GM19099 (cell line): Measurements from ENCODE around the gene NDNF.

Experiments
- POLR2A ChIP-seq: IDR thresholded peaks from 3 replicates; pipeline ENCODE4 v1.6.1; 2011; ENCODE audit warnings: low read depth; ENCODE audit not compliant: insufficient read length; ENCODE audit errors: extremely low read depth

Gene NDNF

GRCh38 chr4:121072224-121073003 lies at the start of gene NDNF:
Gene NDNF (minus strand): TSS chr4:121072535. CDS start chr4:121045837, 26,698 bp downstream.
- TF ChIP-seq POLR2A = no peak

GRCh38 chr4:121119715-121120114 lies 47.4 kb upstream of the NDNF start:
- TF ChIP-seq POLR2A = no peak

- no peak for TF ChIP-seq POLR2A
Measured at GRCh38 chr4:121118344-121118743, 46.0 kb upstream of the NDNF start.

- no peak for TF ChIP-seq POLR2A
Measured at GRCh38 chr4:121114756-121115155, 42.4 kb upstream of the NDNF start.

- no peak for TF ChIP-seq POLR2A
Measured at GRCh38 chr4:121112530-121112929, 40.2 kb upstream of the NDNF start.

- no peak for TF ChIP-seq POLR2A
Measured at GRCh38 chr4:121108557-121108956, 36.2 kb upstream of the NDNF start.

- no peak for TF ChIP-seq POLR2A
Measured at GRCh38 chr4:121107507-121107906, 35.2 kb upstream of the NDNF start.

- no peak for TF ChIP-seq POLR2A
Measured at GRCh38 chr4:121100093-121100775, 27.9 kb upstream of the NDNF start.

- TF ChIP-seq POLR2A = no peak
Measured at GRCh38 chr4:121098266-121098665, 25.9 kb upstream of the NDNF start.

- TF ChIP-seq POLR2A = no peak
Measured at GRCh38 chr4:121096629-121097028, 24.3 kb upstream of the NDNF start.

GRCh38 chr4:121096191-121096590 lies 23.9 kb upstream of the NDNF start:
- no peak for TF ChIP-seq POLR2A

- no peak for TF ChIP-seq POLR2A
Measured at GRCh38 chr4:121094297-121094966, 22.1 kb upstream of the NDNF start.

- no peak for TF ChIP-seq POLR2A
Measured at GRCh38 chr4:121093261-121093660, 20.9 kb upstream of the NDNF start.

GRCh38 chr4:121091941-121092340 lies 19.6 kb upstream of the NDNF start:
- no peak for TF ChIP-seq POLR2A

- no peak for TF ChIP-seq POLR2A
Measured at GRCh38 chr4:121088867-121089266, 16.5 kb upstream of the NDNF start.

- no peak for TF ChIP-seq POLR2A
Measured at GRCh38 chr4:121079376-121079775, 7.0 kb upstream of the NDNF start.
